Hepatic stellate cell (primary cell): Measurements from ENCODE around the gene SETDB1.

Experiments
- DNase-seq: peaks from one replicate; pipeline ENCODE4 v3.0.0; 2011; ENCODE audit warnings: low spot score

SETDB1 gene

DNA sequence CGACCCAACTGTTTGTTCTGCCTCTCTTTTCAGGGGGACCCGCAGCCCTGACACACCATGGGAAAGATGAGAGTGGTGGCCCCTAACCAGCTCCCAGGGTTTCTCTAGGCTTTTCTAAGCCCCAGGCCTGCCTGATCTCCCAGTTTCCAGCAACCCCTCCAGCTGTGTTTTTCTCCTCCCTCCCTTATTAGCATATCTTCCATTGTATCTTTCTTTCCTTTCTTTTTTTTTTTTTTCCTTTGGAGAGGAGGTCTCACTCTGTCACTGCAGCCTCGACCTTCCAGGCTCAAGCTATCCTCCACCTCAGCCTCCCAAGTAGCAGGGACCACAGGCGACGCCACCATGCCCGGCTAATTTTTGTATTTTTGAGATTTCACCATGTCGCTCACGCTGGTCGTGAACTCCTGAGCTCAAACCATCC, 50.2 kb downstream of the SETDB1 start:
- DNase-seq: no peak

DNA sequence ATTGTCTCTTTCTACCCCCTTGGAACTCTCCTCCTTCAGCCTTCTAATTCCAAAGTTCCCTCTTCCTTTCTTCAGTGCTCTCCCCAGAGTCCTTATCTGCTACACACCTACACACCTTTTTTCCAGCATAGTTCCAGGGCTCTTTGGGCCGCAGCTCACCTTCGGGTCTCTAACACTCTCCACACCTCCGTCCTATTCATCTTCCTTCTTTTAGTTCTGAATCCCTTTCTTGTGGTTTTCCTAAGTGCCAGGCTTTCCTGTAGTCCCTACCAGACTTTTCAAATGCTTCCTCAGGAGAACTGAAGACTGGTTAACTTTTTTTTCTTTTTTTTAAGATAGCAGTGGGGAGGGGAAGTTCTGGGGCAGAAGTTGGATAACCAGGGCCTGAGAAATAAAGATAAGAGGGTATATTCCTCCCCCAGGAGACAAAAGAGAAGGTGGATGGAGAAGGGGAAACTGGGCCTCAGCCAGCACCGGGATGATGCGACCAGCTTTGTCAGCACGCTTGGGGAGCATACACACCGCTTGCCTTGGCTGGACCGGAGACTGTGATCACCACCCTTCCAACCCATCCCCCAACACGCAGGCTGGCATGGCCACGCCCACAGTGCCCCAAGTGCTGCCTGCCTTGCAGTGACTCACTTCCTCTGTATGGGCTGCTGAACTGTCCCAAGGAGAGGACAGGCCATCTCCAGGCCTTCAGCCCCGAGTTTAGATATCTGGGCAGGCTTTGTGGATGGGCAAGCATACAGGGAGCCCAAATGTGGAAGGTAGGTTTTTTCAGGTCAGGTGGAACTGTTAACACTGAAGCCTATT, 50.9 kb downstream of the SETDB1 start:
- peak; percentile 55 for DNase-seq

- DNase-seq: peak; percentile 92
Measured at GRCh38 chr1:150979092-150980056, 53.2 kb downstream of the SETDB1 start.

DNA sequence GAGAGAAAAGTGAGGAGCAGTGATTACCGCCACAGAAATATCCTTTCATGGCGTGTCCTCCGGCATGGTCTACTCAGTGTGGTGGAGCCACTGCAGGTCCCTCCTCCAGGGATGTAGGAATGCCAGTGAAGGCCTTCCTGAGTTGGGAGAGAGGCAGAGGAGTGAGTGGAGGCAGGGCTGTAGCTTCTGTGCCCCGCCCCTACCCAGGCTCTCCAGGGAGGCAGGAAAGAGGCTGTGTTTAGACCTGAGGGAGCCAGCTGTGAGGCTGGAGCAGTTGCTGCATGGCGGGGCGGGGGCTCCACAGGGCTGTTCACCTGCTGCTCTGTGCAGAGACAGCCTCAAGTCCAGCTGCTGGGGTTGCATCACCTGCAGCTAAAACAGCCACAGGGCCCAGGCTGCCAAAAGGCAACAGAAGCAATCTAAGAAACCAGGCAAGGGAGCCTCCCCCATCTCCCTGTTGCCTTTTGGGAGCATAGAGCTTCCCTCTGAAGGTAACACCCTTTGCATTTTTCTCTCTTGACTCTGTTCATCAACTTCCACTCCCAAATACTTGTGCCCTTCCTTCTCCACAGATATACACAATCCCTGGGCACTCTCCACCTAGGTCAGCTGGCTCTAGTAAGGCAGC, 55.1 kb downstream of the SETDB1 start:
- no peak for DNase-seq

DNA sequence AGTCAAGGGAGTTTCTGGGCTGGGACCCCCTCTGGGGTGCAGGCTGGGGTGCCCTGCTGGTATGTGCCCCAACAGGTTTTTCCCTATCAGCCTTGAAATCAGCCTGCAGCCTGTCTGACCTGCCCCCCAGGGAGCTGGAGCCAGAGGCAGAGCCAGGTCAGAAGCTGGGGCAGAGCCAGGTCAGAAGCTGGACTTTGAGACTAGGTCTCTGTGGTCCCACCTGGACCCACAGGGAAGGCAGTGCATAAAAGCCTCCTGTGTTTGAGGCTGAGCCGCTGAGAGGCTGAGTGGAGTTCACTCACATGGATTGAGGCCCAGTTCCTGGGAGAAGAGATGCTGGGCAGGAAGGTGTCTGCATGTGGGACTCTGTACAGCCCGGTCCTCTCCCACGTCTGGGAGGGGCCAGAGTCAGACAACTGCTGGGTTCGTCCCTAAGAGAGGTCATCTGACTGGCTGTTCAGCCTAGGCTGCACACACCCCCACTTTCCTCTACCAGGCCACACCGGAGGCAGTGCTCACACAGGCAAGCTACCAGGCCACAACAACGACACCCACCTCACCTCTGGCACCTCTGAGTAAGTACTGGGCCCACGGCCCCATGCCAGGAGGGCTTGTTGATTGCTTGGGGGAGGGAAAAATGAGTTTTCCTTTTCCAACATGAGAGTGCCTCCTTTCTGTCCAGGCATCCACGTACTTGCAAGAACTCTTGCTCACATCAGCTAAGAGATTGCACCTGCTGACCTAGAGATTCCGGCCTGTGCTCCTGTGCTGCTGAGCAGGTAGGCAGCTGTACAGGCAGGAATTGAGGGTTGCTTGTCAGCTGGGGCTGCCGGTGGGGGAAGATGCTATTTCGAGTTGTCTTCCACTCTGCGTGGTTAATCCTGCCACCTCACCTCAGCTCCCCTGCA, 55.9 kb downstream of the SETDB1 start, which contains the start of gene ANXA9:
TSS of gene ANXA9 (plus strand) at position 488 of the 908 bp plus-strand sequence. CDS start 814 bp downstream, outside the sequence.
- DNase-seq: no peak

DNA sequence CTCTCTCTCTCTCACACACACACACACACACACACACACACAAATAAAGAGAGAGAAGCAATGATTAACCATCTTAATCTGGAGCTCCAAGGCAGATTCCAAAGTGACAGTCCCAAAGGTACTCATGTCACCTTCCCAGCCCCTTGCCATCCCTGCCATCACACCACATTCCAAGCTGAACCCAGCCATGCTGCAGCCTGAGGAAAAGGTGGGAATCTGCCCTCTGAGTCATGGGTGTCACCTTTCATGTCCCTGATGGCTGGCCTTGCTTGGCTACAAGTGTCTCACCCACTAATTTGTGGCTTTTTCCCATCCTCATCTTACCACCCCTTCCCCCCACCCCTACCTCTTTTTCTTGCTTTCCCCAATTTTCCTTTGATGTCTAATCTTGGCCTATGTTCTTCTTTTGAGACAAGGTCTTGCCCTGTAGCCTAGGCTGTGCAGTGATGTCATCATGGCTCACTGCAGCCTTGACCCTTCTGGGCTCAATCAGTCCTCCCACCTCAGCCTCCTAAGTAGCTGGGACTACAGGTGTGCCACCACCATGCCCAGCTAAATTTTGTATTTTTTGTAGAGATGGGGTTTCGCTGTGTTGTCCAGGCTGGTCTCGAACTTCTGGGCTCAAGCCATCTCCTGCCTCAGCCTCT, 59.1 kb downstream of the SETDB1 start:
- no peak for DNase-seq

- no peak for DNase-seq
Measured at GRCh38 chr1:150987924-150988323, 61.8 kb downstream of the SETDB1 start.

GRCh38 chr1:150992626-150993025, 66.5 kb downstream of the SETDB1 start:
- DNase-seq: no peak

- DNase-seq: no peak
Measured at GRCh38 chr1:150994248-150994647, 68.1 kb downstream of the SETDB1 start.

DNA sequence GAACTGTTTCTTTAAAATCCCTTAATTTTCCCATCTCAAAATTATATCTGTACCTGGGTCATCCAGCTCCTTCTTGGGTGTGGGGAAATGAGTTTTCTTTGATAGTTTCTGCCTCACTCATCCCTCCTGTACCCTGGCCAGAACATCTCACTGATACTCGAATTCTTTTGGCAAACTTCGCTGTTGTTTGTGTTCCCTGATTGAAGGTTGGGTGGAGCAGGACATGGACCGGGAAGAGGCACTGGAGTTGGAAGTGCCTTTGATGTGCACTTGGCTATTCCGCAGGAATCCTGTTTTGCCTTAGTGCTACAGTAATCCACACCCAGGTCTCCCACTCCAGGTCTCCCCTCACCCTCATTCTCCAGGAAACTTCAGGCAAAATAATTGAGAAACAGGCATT, 69.3 kb downstream of the SETDB1 start:
- DNase-seq: no peak

GRCh38 chr1:150995896-150996295, 69.7 kb downstream of the SETDB1 start:
- DNase-seq: no peak

DNA sequence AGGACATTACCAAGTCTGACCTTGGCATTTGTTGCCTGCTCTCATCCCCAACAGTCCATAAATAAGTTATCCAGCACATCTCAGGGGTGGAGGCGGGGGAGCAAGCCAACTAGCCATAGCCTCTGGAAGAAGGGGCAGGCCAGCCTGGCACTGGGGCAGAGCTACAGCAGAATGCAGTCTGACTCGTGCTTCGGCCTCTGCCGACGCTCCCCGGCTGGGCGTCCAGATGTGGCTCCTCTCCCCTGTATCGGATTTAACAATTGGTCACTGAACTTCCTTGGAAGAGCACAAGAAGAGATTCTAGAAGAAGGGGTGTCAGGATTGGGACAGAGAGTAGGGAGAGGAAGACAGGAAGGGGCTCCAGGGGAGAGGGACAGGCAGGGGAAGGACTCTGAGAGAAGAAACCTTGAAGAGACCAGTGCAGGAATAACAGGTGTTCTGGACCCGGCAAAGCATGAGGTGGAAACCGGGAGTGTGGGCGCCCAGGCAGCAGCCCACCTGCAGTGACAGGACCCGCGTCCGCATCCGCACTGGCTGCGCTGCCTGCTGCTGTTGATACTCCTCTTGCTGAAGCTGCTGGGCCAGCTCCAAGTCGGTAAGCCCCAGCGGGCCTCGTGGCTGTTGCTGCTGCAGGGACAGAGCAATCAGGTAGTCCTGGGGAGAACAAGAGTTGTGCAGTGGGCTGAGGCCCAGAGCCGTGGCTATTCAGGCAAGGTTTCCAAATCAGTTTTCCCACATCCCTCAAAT, 71.1 kb downstream of the SETDB1 start:
- DNase-seq: no peak

GRCh38 chr1:150997949-150998348, 71.8 kb downstream of the SETDB1 start:
- no peak for DNase-seq

GRCh38 chr1:150999051-150999674, 73.0 kb downstream of the SETDB1 start:
- DNase-seq: peak; percentile 58

GRCh38 chr1:150999926-151000325, 73.8 kb downstream of the SETDB1 start:
- no peak for DNase-seq

- no peak for DNase-seq
Measured at GRCh38 chr1:151000408-151000807, 74.2 kb downstream of the SETDB1 start.

- no peak for DNase-seq
Measured at GRCh38 chr1:151001602-151002001, 75.4 kb downstream of the SETDB1 start.

DNA sequence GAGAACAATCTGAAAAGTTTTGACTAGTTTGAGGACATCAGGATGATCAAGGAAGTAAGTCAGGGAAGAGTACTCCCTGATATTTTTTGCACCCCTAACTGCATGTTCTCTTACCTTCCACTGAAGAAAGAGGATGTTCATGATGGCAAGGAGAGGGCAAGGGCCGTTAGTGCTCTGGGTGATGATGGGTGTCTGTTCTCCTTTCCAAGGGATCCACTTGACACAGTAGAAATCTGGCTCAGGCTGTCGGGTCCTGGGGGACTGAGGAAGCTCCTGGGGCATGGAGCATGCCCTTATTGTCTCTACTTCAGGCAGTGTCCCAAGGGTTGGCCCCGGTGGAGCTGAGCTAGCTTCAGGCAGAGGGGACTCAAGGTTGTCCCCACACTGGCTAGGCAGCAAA, 75.9 kb downstream of the SETDB1 start:
- DNase-seq: no peak

GRCh38 chr1:151002611-151003010, 76.4 kb downstream of the SETDB1 start:
- DNase-seq: no peak

DNA sequence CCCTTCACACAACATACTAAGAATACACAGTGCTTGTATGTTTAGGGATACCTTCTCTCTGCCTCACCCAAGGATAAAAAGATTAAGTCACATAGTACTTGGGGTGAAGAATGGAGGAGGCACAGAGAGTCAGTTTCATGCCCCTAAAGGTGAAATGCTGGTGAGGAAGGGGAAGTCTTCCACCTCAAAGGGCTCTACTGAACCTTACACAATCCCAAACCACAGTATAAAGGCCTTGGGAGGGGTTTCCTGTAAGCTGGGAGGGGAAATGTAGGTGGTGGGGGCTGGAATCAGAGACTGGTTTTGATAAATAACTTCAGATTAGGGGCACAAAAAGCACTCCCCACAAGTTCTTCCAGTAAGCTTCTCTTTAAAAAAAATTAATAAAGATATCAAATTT, 77.0 kb downstream of the SETDB1 start:
- no peak for DNase-seq
